Measurements from ENCODE around the gene P2RX5.

The P2RX5 gene

DNA sequence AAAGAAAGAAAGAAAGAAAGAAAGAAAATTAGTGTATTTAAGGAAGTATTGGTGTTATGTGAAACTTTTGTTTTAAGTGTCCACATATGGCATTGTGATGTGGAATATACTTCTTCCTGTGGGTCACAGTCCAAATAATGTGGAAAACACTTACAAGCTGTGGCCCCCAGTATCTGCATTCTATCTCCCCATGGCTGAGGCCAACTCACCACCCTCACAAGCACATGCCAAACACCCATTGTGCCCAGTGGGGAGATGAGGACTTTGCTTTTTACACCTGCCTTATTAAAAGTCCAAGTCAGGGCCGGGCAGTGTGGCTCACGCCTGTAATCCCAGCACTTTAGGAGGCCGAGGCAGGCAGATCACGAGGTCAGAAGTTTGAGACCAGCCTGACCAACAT lies 4.0 kb upstream of the P2RX5 start:
- in situ Hi-C loops (cut with MboI; ENCODE audit: low sequenced_read_pairs): no loop called here
- DNase-seq (ENCODE audit: low spot score in 2 of 2): no peak
- Histone ChIP-seq H3K4me1 (peaks cover 17% of the 10 kb centered on the region), H3K9me3 (no peaks in the 10 kb centered on the region), H3K27me3 (ENCODE audit: low read depth) (no peaks in the 10 kb centered on the region), H3K36me3 (replicated peaks) (no peaks in the 10 kb centered on the region), H3K4me3 (no peak overlapping the region)

DNA sequence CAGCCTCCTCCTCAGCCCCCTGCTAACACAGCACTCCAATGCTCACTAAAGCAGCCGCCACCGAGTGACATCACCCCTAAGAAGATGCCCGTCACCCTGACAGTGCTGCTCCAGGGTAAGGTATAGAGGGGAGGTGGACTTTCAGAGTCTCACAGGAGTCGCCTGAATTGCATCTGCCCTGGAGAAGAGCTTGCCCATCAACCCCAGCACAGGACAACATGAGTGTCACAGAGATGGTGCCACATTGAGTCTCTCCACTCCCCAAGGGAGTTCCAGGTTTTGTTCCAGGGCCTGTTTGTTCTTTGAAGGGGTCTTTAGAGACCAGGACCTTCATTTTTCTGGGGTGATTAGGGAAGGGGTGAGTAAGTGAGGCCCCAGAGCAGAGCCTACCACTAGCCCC lies 2.2 kb upstream of the P2RX5 start:
- Histone ChIP-seq H3K9me3 (no peaks in the 10 kb centered on the region), H3K36me3 (replicated peaks) (no peaks in the 10 kb centered on the region), H3K4me3 (no peak overlapping the region), H3K27me3 (ENCODE audit: low read depth) (no peaks in the 10 kb centered on the region), H3K4me1 (peaks cover 28% of the 10 kb centered on the region)
- no peak for DNase-seq (ENCODE audit: low spot score in 2 of 2)
- in situ Hi-C loops (cut with MboI; ENCODE audit: low sequenced_read_pairs): no loop called here

DNA sequence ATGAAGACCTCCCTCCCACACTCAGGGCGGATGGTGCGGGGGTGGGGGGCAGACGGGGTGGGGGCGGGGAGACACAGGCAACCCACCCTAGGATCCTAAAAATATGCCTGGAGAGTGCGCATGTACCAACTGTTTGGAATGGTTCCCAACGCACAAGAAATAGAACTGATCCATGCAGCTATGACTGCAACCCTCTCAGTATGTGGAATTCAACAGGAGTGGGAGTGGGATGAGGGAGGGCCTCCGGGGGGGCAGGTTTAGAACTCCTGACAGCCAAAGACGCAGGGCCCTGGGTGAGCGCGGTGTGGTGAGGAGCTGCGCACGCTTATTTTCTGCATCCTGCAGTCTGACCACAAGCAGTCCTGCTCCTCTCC lies 1.1 kb upstream of the P2RX5 start:
- in situ Hi-C loops (cut with MboI; ENCODE audit: low sequenced_read_pairs): no loop called here
- Histone ChIP-seq H3K4me1 (peaks cover 30% of the 10 kb centered on the region), H3K27me3 (ENCODE audit: low read depth) (no peaks in the 10 kb centered on the region), H3K4me3 (no peak overlapping the region), H3K9me3 (no peaks in the 10 kb centered on the region), H3K36me3 (replicated peaks) (no peaks in the 10 kb centered on the region)
- no peak for DNase-seq (ENCODE audit: low spot score in 2 of 2)

DNA sequence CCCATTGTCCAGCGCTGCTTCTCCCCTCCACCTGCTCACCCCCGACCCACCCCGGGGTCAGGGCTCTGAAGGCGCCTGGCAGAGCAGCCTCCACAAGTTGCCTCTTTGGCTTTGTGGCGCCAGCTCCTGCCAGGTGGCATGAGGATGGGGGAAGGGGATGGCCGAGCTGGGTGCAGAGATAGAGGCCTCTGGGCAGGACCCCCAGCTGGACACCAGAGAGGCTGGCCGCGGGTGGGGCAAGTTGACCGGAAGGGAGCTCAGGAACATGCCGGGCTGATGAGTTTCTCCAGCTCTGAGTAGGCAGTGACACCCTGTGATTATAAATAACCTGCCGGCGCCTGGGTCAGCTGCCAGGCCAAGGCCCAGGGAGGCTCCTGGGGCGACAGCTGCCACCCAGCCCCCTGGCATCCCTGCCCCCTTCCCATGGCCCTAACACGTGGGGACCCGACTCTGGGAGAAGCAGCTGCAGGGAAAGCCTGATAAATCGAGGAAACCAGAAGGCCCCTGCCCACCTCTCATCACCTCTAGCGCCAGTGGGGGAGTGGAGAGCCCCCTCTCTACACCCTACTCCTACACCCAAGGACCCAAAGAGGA lies 729 bp downstream of the P2RX5 start:
- Histone ChIP-seq H3K27me3 (ENCODE audit: low read depth) (no peaks in the 10 kb centered on the region), H3K4me1 (peaks cover 24% of the 10 kb centered on the region), H3K9me3 (no peaks in the 10 kb centered on the region), H3K4me3 (peak overlapping the region; percentile 40), H3K36me3 (replicated peaks) (no peaks in the 10 kb centered on the region)
- DNase-seq (ENCODE audit: low spot score in 2 of 2): no peak
- in situ Hi-C loops (cut with MboI; ENCODE audit: low sequenced_read_pairs): no loop called here

DNA sequence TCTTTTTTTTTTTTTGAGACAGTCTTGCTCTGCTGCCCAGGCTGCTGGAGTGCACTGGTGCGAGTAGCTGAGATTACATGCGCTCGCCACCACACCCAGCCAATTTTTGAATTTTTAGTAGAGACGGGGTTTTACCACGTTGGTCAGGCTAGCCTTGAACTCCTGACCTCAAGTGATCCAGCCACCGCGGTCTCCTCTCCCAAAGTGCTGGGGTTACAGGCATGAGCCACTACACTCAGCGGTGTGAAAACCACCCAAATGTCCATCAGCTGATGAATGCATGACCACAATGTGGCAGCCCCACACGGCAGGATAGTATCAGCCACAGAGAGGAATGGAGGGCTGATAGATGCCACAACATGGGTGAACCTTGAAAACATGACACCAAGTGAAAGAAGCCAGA lies 2.1 kb downstream of the P2RX5 start:
- no peaks in the 10 kb centered on the region for H3K9me3 ChIP-seq
- in situ Hi-C loops (cut with MboI; ENCODE audit: low sequenced_read_pairs): no loop called here
- no peak for DNase-seq (ENCODE audit: low spot score in 2 of 2)
- H3K27me3 ChIP-seq (ENCODE audit: low read depth): no peaks in the 10 kb centered on the region
- no peaks in the 10 kb centered on the region for H3K36me3 ChIP-seq (replicated peaks)
- no peak overlapping the region for H3K4me3 ChIP-seq
- peaks cover 24% of the 10 kb centered on the region for H3K4me1 ChIP-seq

DNA sequence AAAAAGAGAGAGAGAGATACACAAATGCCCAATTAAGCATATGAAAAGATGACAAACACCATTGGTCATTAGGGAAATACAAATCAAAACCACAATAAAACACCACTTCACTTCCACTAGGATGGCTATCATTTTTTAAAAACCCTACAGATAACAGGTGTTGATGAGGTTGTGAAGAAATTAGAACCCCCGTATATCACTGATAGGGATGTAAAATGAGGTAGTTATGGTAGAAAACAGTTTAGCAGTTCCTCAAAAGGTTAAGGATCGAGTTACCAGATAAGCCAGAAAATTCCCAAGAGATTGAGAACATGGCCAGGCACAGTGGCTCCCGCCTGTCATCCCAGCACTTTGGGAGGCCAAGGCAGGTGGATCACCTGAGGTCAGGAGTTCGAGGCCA lies 2.8 kb downstream of the P2RX5 start:
- in situ Hi-C loops (cut with MboI; ENCODE audit: low sequenced_read_pairs): no loop called here
- Histone ChIP-seq H3K4me1 (peaks cover 24% of the 10 kb centered on the region), H3K4me3 (no peak overlapping the region), H3K36me3 (replicated peaks) (no peaks in the 10 kb centered on the region), H3K9me3 (no peaks in the 10 kb centered on the region), H3K27me3 (ENCODE audit: low read depth) (no peaks in the 10 kb centered on the region)
- no peak for DNase-seq (ENCODE audit: low spot score in 2 of 2)

DNA sequence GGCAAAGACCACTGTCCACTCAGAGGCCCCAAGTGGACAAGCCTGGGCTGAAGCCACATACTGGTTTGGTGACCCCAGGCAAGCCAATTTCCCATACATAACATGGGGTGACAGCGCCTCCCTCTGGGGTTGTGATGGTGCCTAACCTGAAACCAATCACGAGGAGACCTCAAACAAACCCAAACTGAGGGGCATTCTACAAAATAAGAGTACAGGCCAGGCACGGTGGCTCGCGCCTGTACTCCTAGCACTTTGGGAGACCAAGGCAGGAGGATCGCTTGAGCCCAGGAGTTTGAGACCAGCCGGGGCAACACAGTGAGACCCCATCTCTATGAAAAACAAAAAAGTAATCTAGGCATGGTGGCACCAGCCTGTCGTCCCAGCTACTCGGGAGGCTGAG lies 3.6 kb downstream of the P2RX5 start:
- Histone ChIP-seq H3K36me3 (replicated peaks) (no peaks in the 10 kb centered on the region), H3K4me1 (peaks cover 24% of the 10 kb centered on the region), H3K9me3 (no peaks in the 10 kb centered on the region), H3K4me3 (no peak overlapping the region), H3K27me3 (ENCODE audit: low read depth) (no peaks in the 10 kb centered on the region)
- in situ Hi-C loops (cut with MboI; ENCODE audit: low sequenced_read_pairs): no loop called here
- no peak for DNase-seq (ENCODE audit: low spot score in 2 of 2)

DNA sequence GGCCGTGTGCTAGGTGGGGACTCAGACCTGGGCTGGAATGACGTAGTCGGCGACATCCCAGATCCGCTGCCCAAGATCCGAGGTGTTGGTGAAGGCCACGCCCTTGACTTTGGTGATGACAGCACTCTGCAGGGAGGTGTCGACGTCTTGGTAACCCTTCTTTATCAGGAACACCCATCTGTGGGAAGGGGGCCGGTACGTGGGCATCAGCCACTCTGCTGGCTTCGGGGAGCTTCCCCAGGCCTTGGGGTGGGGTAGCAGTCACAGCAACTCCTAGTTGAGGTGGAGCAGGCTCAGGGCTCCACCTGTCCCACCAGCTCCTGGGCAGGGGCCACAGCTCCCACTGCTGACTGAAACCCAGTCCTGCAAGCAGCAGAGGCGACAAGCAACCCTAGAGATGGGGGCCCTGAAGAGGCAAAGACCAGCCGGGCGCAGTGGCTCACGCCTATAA lies 4.3 kb downstream of the P2RX5 start:
- H3K36me3 ChIP-seq (replicated peaks): no peaks in the 10 kb centered on the region
- in situ Hi-C loops (cut with MboI; ENCODE audit: low sequenced_read_pairs): no loop called here
- no peak overlapping the region for H3K4me3 ChIP-seq
- DNase-seq (ENCODE audit: low spot score in 2 of 2): no peak
- H3K4me1 ChIP-seq: peaks cover 24% of the 10 kb centered on the region
- H3K9me3 ChIP-seq: no peaks in the 10 kb centered on the region
- H3K27me3 ChIP-seq (ENCODE audit: low read depth): no peaks in the 10 kb centered on the region

DNA sequence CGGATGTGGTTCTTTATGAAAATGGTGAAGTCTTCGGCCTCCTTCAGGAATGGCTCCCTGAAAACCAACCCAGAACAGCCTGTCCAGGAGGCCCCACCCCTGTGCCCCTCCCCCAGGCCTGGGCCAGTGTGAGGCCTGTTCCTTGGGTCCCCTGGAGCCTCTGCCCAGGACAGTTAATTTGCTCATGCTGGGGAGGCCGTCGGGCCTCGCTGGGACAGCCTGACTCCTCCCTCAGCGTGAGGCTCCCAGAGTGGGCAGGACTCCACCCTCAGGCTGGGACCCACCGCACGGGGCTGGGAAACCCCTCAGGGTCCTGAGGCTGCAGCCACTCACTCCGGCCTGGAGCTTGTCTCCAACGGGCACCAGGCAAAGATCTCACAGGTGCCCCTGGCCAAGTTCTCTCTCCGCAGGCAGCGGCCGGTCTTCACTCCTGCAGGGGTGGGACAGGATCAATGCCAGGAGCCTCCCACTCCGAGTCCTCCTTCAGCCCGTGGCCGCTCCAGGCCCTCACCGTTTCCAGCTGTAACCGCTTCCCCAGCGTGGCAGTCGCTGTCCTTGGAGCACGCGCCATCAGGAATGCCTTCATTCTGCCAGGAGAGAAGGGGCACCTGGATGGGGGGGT lies 5.8 kb downstream of the P2RX5 start:
- H3K27me3 ChIP-seq (ENCODE audit: low read depth): no peaks in the 10 kb centered on the region
- in situ Hi-C loops (cut with MboI; ENCODE audit: low sequenced_read_pairs): no loop called here
- H3K9me3 ChIP-seq: no peaks in the 10 kb centered on the region
- no peak overlapping the region for H3K4me3 ChIP-seq
- H3K36me3 ChIP-seq (replicated peaks): no peaks in the 10 kb centered on the region
- DNase-seq (ENCODE audit: low spot score in 2 of 2): no peak
- H3K4me1 ChIP-seq: peaks cover 15% of the 10 kb centered on the region

DNA sequence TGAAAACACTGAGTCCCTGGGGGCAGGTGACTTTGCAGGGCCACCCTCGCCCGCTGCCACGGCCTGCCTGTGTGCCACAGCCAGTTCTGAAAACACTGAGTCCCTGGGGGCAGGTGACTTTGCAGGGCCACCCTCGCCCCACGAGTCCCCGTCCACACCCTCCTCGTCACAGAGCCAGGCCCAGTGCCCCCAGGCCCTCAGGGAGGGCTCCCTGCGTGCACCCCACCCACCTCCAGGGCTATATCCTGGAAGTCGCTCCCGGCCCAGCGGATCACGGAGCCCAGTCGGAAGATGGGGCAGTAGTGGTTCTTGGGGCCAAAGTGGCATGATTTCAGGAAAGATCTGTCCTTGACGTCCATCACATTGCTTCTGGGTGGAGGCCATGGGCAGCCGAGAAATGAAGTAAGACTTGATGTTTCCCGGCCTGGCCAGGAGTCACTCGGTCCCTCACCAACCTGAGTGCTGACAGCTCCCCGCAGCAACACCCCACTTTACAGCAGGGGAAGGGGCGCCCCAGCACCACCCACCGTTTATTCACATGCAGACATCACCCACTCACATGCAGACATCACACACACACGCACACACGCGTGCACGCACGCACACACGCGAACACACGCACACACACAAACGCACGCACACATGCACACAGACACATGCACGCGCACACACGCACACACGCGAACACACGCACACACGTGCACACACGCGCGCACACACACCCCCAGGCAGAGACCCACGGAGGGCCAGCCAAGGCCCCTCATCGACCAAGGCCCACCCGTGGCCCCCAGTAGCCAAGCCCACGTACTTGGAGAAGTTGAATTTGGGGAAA lies 6.5 kb downstream of the P2RX5 start:
- Histone ChIP-seq H3K4me3 (no peak overlapping the region), H3K27me3 (ENCODE audit: low read depth) (no peaks in the 10 kb centered on the region), H3K9me3 (no peaks in the 10 kb centered on the region), H3K4me1 (peaks cover 8% of the 10 kb centered on the region), H3K36me3 (replicated peaks) (no peaks in the 10 kb centered on the region)
- DNase-seq (ENCODE audit: low spot score in 2 of 2): no peak
- in situ Hi-C loops (cut with MboI; ENCODE audit: low sequenced_read_pairs): no loop called here

DNA sequence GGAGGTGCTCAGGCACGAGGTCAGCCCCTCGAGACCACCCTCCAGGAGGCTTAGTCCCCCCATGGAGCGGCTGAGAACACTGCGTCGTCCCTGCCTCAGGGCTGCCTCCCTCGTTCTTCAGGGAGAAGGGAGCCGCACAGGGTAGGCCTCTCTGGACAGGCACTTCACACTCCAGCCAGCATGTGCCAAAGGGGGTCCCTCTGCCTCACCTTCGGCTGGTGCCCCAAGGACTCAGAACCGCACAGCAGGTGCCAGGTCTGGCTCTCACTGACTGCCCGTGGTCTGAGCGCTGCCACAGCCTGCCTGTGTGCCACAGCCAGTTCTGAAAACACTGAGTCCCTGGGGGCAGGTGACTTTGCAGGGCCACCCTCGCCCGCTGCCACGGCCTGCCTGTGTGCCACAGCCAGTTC lies 7.1 kb downstream of the P2RX5 start:
- H3K27me3 ChIP-seq (ENCODE audit: low read depth): no peaks in the 10 kb centered on the region
- H3K4me1 ChIP-seq: peaks cover 4% of the 10 kb centered on the region; the same call in 1 of the 2 replicates
- H3K36me3 ChIP-seq (replicated peaks): no peaks in the 10 kb centered on the region
- no peaks in the 10 kb centered on the region for H3K9me3 ChIP-seq
- in situ Hi-C loops (cut with MboI; ENCODE audit: low sequenced_read_pairs): no loop called here
- no peak for DNase-seq (ENCODE audit: low spot score in 2 of 2)
- H3K4me3 ChIP-seq: no peak overlapping the region

DNA sequence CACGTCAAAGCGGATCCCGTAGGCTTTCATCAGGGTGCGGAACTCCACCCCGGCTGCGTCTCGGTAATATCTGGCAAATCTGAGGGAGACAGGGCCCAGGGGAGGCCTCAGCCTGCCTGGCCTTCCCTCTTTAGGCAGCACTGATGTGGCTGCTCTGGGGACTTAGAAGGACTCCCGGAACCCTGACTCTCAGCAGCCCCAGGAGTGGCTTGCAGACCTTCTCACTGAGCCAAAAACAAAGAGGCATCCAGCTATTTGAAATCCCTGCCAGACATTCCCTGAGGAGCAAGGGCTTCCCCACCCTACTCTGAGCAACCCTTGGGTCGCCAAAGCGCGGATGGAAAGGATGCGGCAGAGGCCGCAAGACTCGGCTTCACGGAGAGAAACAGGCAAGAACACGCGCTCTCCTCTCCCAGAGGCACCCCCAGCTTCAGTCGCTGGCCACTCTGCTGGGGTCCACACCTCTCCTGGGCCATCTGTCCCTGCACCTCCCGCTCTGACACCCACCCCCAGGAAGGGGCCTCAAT lies 7.9 kb downstream of the P2RX5 start:
- H3K9me3 ChIP-seq: no peaks in the 10 kb centered on the region
- no peak for DNase-seq (ENCODE audit: low spot score in 2 of 2)
- no peaks in the 10 kb centered on the region for H3K36me3 ChIP-seq (replicated peaks)
- in situ Hi-C loops (cut with MboI; ENCODE audit: low sequenced_read_pairs): no loop called here
- H3K4me3 ChIP-seq: no peak overlapping the region
- H3K27me3 ChIP-seq (ENCODE audit: low read depth): no peaks in the 10 kb centered on the region
- H3K4me1 ChIP-seq: peaks cover 1% of the 10 kb centered on the region; the same call in 1 of the 2 replicates

DNA sequence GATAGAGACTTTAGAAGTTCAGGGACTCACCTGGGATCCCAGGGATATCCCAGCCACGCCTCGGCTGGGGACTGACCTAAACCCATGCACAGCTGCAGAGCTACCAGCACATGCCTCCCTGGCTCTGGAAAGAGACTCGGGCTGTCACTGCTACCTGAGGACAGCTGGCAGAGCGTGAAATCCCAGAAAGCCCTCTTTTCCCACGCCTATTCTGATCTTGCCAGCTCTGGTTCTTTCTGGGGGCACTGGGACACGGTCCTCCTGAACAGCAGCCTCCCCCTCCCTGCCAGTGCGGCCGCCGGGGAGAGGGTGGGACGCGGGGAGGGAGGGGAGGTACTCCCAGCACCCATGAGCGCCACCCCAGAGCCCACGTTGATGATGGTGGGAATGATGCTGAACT lies 10.8 kb downstream of the P2RX5 start:
- no peak for DNase-seq (ENCODE audit: low spot score in 2 of 2)
- Histone ChIP-seq H3K4me1 (no peaks in the 10 kb centered on the region), H3K4me3 (no peak overlapping the region), H3K9me3 (no peaks in the 10 kb centered on the region), H3K27me3 (ENCODE audit: low read depth) (no peaks in the 10 kb centered on the region), H3K36me3 (replicated peaks) (no peaks in the 10 kb centered on the region)
- in situ Hi-C loops (cut with MboI; ENCODE audit: low sequenced_read_pairs): no loop called here

DNA sequence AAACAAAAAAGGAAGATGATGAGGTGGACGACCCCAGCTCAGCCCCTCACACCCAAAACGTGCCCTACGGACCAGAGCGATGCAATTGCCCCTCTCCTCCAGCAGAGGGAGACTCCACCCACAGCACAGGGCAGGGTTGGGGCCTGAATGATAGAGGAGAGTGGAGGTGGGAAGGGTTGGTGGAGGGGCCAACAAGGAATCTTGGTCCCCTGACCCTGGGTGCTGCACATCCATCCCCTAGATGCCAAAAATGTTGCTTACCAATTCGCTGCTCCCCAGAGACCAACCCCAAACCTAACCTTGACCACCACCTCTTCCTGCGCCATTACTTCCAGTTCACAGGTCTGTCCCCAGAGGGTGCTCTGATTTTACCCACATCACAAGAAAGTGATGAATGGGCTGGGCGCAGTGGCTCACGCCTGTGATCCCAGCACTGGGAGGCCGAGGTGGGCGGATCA lies 12.9 kb downstream of the P2RX5 start:
- in situ Hi-C loops (cut with MboI; ENCODE audit: low sequenced_read_pairs): no loop called here
- DNase-seq (ENCODE audit: low spot score in 2 of 2): peak in 1 of 2 experiments; percentile 69

More for the DNA sequence above, 12.9 kb downstream of the P2RX5 start:
- no peak overlapping the region for H3K4me3 ChIP-seq
- H3K4me1 ChIP-seq: no peaks in the 10 kb centered on the region
- no peaks in the 10 kb centered on the region for H3K36me3 ChIP-seq (replicated peaks)
- no peaks in the 10 kb centered on the region for H3K9me3 ChIP-seq
- H3K27me3 ChIP-seq (ENCODE audit: low read depth): no peaks in the 10 kb centered on the region
